GM21737 (cell line): ENCODE data around the gene NBPF11.
"Not testable (repeated sequence)": the region's sequence is repeated elsewhere in the genome, so short reads cannot be mapped to it uniquely, and the experiment has no call there.

Source experiments
- ATAC-seq: cut with Tn5 transposase; IDR thresholded peaks from one replicate; pipeline ENCODE4 v1.9.1; 2021; ENCODE audit warnings: mild to moderate bottlenecking, moderate library complexity; ENCODE audit not compliant: unreplicated experiment

NBPF11 gene

DNA sequence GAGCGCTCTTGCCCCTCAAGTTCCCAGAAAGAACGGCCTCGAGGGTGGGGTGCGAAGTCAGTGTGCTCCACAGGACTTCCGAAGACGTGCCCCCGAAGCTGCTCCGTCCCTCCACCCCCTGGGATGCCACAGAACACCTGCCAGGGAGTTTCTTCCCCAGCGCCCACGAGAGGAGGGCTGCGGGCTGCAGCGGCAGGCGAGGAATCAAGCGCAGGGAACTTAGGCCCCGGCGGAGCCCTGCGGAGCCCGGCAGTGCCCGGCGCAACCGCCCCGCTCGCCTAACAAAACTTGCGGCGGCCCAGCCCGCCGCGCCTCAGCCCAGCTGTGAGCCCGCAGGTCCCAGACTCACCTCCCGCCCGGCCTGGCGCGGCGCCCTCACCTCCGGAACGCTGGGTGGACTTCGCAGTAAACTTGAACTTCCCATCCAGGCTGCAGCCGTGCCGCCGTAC, 686 bp downstream of the NBPF11 start:
- peak; percentile 15 for ATAC-seq

DNA sequence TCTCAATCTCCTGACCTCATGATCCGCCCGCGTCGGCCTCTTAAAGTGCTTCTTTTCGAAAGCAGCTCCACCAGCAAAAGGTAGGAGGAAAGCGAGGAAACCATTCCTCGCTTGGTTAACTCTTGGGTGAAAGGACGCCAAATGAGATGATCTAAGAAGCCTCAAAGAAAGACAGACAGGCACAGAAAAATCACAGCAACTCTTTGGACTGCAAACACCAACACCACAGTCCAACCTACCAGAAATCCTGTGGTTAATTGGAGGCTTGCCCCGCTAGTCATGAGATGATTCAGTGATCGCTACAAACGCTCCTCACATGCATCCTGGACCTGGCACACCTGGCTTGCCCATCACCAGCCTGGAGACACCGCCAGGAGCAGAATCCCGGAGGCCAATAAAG, 1.1 kb downstream of the NBPF11 start:
- peak; percentile 28 for ATAC-seq

DNA sequence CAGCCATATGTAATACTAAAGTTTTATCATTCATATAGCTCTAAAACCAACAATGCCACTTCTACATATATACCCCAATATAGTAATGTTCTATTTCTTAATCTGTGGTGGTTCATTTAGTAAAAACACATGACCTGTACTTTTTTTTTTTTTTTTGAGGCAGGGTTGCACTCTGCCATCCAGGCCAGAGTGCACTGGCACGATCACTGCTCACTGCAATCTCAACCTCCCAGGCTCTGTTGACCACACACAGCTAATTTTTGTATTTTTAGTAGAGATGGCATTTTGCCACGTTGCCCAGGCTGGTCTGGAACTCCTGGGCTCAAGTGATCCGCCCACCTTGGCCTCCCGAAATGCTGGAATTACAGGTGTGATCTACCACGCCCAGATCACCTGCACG, 2.1 kb downstream of the NBPF11 start:
- ATAC-seq: not testable (repeated sequence)

DNA sequence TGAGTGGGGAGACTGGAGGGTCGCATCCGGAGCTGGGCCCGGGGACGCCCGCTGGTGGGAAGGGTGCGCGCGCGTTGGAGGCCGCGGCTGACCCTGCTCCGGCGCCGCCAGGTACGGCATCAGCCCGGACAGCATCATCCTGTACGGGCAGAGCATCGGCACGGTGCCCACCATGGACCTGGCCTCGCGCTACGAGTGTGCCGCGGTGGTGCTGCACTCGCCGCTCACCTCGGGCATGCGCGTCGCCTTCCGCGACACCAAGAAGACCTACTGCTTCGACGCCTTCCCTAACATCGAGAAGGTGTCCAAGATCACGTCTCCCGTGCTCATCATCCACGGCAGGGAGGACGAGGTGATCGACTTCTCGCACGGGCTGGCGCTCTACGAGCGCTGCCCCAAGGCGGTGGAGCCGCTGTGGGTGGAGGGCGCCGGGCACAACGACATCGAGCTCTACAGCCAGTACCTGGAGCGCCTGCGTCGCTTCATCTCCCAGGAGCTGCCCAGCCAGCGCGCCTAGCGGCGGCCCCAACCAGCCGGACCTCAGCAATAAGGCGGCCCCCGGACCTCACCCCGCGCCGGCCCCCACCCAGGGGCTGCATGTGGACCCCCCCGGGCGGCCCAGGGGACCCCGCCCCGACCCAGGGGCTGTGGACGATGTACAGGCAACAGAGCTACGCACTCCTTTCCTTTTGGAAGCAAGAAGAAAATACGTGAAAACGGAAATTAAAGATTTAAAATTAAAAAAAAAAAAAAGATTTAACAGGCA, 2.8 kb downstream of the NBPF11 start:
- not testable (repeated sequence) for ATAC-seq

DNA sequence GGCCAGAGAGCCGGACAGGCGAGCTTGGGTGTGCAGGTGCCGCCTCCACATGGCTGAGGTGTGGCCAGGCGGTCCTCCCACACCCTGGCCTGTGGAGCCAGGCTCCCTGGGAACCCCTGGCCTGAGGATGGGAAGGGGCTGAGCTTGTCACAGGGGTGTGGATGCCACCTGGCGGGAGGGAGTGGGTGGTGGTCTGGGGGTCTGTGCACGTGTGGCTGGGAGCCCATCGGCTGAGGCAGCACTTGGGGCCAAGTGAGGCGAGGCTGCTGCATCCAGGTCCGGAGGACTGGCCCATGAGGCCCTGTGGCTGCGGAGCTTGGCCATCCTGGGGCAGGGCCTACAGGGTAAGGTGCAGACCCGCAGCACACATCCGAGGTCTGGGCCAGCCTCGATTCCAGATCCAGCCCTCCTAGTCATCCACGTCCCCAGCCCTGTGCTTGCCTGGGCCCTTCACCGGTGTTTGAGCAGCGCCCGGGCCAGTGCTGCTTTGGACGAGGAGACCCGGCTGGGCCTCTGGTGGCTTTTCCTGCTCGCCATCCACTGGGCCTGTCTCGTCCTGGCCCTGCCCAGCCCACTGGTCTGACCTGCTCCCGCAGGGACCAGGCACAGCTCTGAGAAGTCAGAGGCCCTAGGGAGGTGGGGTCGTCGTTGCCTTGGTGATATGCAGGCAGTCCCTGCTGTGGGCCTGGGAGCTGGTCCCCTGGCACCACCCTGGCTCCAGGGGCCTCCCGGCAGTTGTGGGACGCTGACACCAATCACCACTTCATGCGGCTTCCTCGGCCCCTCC, 4.8 kb downstream of the NBPF11 start:
- not testable (repeated sequence) for ATAC-seq

DNA sequence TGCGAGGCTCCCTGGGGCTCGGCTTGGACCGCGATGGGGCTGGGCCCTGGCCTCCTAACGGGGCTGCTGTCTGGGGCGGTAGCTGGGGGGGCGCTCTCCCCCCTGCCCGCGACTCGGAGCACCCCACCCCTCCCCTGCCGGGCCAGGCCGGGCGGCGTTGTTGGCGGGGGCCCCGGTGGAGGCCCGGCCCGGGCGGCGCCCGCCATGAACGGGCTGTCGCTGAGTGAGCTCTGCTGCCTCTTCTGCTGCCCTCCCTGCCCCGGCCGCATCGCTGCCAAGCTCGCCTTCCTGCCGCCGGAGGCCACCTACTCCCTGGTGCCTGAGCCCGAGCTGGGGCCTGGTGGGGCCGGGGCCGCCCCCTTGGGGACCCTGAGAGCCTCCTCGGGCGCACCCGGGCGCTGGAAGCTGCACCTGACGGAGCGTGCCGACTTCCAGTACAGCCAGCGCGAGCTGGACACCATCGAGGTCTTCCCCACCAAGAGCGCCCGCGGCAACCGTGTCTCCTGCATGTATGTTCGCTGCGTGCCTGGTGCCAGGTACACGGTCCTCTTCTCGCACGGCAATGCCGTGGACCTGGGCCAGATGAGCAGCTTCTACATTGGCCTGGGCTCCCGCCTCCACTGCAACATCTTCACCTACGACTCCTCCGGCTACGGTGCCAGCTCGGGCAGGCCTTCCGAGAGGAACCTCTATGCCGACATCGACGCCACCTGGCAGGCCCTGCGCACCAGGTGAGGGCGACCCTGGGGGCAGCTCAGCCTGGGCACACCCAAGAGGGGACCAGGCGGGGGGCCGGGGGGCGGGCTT, 5.7 kb downstream of the NBPF11 start:
- ATAC-seq: not testable (repeated sequence)

DNA sequence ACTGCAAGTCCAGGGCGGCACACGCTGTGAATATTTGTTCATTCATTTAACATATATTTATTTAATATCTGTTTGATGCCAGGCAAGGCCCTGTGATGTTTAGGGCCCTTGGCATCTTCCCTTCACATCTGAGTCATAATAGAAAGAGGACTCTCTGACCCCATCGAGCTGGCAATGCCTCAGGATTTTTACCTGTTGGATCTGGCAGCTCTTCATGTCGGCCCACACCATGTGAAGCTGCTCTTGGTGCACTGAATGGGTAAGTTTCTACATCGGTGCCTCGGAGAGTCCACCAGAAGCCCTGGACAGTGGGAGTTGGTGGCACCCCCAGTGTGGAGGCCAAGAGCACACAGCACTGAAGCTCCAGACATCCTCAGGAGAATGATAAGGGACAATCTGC, 8.9 kb downstream of the NBPF11 start:
- not testable (repeated sequence) for ATAC-seq

DNA sequence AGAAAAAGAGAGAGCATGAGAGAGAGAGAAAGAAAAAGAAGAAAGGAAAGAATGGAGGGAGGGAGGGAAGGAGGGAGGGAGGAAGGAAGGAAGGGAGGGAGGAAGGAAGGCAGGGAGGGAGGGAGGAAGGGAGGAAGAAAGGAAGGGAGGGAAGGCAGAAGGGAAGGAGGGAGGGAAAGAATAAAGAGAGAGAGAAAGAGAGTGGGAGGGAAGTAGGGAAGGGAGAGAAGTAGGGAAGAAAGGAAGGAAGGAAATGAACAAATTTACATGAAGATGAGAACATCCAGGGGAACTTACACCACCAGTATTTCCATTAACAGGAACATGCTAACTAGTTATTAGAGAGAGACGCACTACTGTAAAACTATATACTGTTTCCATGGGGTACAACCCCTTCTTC, 10.1 kb downstream of the NBPF11 start:
- ATAC-seq: not testable (repeated sequence)

DNA sequence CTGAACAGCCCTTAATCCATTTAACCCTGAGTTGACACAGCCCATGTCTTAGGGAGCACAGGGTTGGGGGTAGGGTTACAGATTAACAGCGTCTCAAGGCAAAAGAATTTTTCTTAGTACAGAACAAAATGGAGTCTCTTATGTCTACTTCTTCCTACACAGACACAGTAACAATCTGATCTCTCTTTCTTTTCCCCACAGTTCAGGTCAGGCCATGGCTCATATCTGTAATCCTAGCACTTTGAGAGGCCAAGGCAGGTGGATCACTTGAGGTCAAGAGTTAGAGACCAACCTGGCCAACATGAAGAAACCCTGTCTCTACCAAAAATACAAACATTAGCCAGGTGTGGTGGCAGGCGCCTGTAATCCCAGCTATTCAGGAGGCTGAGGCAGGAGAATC, 13.5 kb downstream of the NBPF11 start:
- not testable (repeated sequence) for ATAC-seq

DNA sequence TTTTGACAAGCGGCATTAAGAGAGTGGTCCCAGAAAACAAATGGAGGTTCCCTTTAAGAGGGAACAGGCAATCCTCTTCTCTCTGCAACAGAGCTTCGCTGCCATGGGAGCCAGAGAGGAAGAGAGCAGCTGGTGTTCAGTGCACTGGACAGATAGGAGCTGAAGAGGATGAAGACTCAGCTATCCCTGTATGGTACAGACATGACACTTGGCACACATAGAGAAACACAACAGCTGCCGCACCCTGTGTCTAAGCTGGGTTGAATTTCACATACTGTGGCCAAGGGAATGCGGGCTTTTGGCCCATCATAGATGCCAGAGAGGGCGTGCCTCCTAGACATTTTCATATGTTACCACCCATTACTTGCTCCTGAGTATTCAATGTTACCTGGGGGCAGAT, 29.7 kb downstream of the NBPF11 start:
- ATAC-seq: not testable (repeated sequence)

DNA sequence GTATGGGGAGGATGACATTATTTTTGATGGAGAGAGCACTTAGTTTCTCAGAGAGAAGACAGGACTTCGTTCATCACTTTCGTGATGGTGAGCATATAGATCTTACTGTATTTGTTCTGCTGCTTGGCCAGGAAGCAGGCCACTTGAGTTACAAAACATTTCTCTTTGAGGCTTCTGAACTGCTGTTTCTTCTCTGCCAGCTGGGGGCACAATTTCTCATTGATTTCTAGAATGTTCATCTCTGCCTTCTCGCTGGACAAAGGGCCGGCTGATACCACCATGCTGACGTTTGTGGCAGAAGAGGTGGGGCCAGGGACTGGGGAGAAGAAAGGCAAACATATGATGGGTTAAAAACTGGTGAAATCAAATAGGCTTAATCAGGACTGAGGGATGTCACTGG, 31.7 kb downstream of the NBPF11 start:
- ATAC-seq: not testable (repeated sequence)

DNA sequence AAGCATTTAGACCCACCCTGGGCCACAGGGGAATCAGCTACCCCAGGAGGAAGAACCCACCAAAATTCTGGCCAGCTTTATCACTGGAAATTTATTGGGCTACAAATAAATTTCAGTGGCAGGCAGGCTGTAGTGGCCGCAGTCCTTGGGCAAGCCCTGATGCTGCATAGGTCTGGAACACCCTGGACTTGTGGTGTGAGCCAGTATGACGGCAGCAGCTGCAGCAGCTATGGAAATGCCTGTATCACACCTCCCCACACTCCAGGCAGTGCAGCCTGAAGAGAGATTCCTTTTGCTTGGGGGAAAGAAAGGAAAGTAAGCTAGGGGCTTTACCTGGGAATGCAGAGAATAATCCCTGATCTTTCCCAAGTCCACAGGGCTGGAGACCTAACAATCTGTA, 56.3 kb downstream of the NBPF11 start:
- not testable (repeated sequence) for ATAC-seq

DNA sequence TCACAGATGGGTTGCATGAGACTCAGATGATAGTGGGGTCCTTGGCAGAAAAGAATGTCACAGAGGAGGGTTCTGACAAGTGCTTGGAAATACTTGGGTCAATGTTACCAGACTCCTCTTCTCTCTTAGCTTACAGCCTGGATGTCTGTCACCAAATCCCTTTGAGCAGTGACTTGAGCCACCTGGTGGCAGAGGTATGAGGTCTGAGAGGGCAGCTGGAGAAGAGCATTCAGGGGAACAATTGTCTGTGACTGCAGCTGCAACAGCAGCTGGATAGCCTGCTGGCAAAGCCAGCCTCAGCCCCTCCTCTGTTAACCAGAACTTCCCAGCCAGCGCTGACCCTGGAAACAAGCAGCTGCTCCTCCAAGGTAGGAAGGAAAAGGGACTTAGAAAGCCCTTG, 65.9 kb downstream of the NBPF11 start:
- ATAC-seq: not testable (repeated sequence)

DNA sequence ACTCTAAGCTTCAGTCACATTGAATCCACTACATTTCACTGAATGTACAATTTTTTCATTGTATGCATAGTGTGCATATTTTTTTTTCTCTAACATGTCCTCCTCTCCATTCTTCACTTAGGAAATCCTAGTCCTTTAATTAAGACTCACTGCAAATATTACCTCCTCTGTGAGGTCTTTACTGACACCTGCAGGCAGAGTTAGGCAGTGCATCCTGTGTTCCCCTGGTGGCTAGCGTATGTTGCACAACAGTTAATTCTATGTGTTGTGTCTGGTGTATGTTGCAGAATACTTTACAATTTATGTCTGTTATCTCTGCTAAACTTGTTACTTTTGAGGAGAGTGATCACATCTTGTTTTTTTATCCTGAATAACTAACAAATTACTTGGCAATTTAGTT, 70.9 kb downstream of the NBPF11 start:
- not testable (repeated sequence) for ATAC-seq

DNA sequence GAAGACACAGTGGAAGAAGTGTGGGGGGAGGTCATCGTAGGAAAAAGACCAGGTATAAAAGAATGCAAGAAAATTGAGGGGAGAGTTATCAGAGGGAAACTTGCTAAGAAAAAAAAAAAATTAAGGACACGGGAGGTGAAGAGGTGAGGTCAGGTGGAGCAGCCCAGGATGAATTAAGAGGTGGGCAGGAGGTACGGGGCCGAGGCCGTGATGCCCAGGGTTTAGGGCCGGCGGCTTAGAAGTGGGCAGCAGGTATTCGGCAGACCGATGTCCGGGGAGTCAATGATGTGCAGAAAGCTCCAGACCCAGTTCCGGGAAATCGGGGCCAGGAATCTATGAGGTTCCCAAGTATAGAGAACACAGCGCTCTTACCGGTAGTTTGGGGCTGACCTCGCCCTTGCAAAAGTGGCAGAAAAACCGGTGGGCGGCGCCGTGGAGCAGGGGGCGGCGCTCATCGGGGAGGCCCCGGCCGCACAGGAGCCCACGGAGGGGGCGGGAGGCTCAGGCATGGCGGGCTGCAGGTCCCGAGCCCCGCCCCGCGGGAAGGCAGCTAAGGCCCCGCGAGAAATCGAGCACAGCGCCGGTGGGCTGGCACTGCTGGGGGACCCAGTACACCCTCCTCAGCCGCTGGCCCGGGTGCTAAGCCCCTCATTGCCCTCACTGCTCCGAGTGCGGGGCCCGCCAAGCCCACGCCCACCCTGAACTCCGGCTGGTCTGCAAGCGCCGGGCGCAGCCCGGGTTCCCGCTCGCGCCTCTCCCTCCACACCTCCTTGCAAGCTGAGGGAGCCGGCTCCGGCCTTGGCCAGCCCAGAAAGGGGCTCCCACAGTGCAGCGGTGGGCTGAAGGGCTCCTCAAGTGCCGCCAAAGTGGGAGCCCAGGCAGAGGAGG, 73.2 kb downstream of the NBPF11 start:
- ATAC-seq: not testable (repeated sequence)

DNA sequence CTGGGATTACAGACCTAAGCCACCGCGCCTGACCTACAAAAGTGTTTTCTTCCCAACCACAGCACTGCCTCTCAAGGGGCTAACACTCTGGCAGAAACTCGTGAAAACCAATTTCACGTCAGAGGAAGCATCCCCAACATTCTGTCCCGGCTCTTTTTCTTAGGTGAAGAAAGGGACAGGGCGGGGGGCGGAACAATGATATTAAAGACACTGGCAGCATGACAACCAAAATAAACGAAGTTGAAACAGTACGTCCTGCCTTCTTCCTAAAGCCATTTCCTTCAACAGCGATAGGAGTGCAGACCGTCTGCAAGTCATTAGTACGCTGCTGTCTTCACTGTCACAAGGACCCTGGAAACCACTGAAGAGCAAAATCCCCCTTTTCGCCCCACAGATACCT, 74.0 kb downstream of the NBPF11 start:
- not testable (repeated sequence) for ATAC-seq

DNA sequence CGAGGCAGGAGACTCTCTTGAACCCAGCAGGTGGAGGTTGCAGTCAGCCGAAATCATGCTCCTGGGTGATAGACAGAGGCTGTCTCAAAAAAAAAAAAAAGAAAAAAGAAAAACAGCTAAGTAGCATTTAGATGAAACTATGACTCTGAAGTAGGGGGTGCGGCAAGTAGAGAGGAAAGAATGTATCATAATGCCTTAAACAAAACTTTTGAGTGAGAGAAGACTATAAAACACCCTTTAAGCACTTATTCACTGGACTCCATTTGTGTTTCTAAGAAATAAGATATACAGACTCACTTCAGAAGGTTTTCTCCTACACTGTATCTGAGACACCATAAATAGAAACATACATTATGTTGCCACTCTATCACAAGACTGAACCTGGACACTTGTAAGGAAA, 74.6 kb downstream of the NBPF11 start:
- ATAC-seq: not testable (repeated sequence)

DNA sequence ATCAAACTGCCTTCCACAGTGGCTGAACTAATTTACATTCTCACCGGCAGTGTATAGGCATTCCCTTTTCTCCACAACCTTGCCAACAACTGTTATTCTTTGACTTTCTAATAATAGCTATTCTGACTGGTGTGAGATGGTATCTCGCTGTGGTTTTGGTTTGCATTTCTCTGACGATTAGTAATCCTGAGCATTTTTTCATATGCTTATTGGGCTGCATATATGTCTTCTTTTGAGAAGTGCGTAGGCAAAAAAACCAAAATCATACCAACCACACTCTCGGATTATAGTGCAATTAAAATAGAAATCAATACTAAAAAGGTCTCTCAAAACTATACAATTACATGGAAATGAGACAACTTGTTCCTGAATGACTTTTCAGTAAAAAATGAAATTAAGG, 78.7 kb downstream of the NBPF11 start:
- not testable (repeated sequence) for ATAC-seq

DNA sequence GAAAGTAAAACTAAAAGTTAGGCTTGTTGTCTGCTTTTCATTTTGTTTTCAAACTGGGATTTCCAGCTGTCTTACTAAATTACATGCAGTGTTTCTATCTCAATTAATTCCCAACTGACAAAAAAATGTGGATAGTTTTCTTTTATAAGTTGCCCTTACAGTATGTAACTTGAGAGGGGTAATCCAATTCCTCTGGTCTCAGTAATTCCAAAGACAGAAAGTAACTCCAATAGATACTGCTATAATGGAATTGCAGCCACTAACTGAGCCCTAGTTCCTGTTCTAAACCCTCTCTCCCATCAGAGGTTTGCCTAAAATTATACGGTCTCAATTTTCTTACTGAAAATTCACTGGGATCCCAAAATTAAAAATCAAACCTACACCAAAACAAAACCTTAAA, 83.5 kb downstream of the NBPF11 start:
- not testable (repeated sequence) for ATAC-seq

DNA sequence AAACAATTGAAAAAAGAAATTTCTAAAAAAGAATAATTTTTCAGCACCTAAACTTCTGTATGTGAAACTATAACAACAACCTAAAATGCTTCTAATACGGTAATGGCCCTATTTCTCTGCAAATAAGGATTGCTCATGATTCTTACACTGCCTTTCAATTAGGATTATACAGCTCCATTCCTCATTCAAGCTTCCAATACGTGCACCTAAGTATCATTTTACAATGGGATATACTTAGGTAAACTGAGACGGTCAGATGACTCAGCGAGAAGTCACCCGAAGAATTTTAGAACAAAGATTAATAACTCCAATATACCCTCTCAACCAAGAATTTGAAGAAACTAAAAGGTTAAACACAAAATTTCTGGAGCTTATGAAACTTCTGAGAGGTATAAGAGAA, 83.9 kb downstream of the NBPF11 start:
- ATAC-seq: not testable (repeated sequence)
